Activated CD4-positive, alpha-beta T cell treated with anti-CD3 and anti-CD28 coated beads, Interleukin-2, amount 50 U/mL, for 4 hours (primary cell): ENCODE results near the gene CHADL.
"Not testable (repeated sequence)": the region's sequence is repeated elsewhere in the genome, so short reads cannot be mapped to it uniquely, and the experiment has no call there.

Experiments used
- DNase-seq, 2 experiments: peaks; one replicate each; pipeline ENCODE4 v3.0.0-alpha.2; 2020

The CHADL gene, protein sequence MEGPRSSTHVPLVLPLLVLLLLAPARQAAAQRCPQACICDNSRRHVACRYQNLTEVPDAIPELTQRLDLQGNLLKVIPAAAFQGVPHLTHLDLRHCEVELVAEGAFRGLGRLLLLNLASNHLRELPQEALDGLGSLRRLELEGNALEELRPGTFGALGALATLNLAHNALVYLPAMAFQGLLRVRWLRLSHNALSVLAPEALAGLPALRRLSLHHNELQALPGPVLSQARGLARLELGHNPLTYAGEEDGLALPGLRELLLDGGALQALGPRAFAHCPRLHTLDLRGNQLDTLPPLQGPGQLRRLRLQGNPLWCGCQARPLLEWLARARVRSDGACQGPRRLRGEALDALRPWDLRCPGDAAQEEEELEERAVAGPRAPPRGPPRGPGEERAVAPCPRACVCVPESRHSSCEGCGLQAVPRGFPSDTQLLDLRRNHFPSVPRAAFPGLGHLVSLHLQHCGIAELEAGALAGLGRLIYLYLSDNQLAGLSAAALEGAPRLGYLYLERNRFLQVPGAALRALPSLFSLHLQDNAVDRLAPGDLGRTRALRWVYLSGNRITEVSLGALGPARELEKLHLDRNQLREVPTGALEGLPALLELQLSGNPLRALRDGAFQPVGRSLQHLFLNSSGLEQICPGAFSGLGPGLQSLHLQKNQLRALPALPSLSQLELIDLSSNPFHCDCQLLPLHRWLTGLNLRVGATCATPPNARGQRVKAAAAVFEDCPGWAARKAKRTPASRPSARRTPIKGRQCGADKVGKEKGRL

GRCh38 chr22:41240377-41241132, at the start of gene CHADL:
Gene CHADL, minus strand, starts transcription at chr22:41240931. Its CDS starts 50 bp downstream, at chr22:41240881.
- no peak for DNase-seq

DNA sequence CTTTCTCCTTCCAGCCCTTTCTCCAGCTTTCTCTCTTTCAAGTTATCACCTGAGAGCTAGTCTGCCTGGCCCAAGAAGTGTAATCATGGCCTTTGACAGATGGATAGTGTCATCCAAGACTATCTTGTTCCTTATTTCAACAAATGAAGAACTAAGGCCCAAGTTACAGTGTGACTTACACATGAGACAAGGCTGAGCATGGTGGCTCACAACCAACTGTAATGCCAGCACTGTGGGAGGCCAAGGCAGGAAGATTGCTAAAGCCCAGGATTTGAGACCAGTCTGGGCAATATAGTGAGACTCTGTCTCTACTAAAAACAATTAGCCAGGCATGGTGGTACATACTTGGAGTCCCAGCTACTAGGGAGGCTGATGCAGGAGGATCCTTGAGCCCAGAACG, 48.9 kb upstream of the CHADL start:
- DNase-seq, result no peak

GRCh38 chr22:41288245-41288946, 47.7 kb upstream of the CHADL start:
- no peak for DNase-seq

- peak; percentile 31 to 35 for DNase-seq
These were observed 45.9 kb upstream of the CHADL start for GRCh38 chr22:41286639-41287091.

DNA sequence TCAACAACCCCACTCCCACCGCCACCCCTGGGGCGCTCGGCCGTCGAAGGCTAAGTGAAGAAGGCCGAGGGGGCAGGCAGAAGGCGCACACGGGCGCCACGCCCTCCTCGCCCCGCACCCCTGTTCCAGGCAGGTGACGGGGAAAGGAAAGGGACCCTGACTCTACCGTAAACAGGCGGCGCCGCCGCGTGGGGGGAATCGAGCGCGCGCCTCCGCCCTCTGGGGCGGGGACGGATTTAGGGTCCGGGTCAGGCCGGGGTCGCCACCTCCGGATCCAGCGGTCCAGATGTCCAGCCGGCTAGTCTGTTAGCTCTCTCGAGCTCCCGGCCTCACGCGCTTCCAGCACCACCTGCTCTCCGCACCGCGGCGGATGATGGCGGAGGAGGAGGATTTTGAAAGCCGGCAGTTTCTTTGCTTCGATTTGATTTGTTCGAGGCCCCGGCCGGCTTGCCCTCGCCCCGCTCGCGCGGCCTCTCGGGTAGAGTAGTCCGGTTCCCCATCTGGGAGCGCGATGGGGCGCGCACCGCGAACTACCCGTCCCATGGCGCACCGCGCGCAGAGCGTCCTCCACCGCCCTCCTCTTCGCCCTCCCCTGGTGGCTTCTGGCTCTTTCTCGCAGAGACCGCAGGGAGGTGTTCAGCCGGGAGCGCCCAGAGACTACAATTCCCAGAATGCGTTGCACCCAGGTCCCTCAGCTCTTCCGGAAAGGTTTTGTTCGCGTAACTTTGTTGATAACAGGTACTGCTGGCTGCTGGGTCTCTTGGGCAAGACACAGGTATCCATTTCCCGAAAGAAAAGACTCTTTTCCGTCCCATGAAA, 45.3 kb upstream of the CHADL start, which contains the start of gene RANGAP1:
RANGAP1 (minus strand) TSS at position 368 of the 819 bp plus-strand sequence. CDS start 5,143 bp downstream, outside the sequence.
- peak; percentile 96 to 97 for DNase-seq

- DNase-seq, result peak; percentile 87 to 88
These were observed 44.7 kb upstream of the CHADL start for GRCh38 chr22:41285441-41285819.

DNA sequence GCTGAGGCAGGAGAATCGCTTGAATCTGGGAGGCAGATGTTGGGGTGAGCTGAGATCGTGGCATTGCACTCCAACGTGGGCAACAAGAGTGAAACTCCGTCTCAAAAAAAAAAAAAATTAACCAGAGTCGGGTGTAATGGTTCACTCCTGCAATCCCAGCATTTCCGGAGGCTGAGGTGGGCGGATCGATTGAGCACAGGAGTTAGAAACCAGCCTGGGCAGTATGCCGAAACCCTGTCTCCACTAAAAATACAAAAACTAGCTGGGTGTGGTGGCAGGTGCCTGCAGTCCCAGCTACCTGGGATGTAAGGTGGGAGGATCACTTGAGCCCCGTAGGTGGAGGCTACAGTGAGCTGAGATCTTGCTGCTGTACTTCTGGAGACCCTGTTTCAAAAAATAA, 43.7 kb upstream of the CHADL start:
- no peak for DNase-seq

- no peak for DNase-seq
These were observed 40.1 kb upstream of the CHADL start for GRCh38 chr22:41280854-41281253.

DNA sequence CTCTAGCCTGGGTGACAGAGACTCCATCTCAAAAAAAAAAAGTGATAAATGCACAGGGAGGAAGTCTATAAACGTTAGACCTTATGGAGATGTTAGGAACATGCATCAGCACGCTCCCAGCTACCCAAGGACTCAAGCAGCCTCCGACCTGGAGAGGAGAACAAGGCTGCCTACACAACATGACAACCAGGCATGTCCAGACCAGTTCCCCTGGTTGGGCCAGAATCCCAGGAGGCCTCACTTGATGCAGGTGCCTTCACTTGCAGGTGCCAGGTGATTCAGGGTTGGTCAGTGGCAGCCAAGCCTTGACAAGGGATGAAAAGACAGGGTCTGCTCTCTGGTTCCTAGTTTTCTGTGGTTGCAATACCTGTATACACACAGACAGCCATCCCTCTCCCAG, 39.3 kb upstream of the CHADL start:
- DNase-seq, result no peak

GRCh38 chr22:41274856-41275255, 34.1 kb upstream of the CHADL start:
- no peak for DNase-seq

DNA sequence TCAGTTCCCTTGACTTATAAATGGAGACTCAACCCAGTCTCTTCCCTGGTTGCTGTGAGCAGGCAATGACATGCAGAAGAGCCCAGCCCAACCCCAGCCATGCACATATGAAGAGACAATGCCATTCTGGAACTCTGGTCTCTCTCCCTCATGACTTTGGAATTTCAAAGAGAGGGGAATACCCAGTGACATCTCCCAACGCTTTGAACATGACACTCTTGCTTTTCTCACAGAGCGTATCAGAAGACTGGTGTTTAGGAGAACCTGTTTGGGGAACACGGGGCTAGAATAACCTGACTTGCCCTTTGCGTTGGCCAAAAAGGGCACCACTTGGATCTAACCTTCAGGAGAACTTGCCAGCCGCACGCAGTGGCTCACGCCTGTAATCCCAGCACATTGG, 32.4 kb upstream of the CHADL start:
- no peak for DNase-seq

DNA sequence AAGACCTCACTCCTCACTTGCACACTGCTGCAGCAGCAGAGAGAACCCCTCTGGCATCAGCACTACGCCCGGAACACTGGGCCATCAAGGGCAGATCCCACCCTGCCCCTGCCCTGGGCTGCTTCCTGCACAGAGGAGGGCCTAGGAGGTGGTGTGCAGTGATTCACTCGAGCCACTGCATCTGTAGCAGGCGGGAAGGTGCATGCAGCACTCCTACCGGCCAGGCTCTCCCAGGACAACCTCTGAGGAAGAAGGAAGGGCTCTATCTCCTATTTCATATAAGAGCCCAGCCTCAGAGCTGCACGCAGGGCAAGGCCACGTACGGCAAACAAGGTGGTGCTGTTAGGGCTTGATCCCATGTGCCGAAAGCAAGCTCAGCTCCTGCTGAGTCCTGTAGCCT, 31.1 kb upstream of the CHADL start:
- no peak for DNase-seq

- no peak for DNase-seq
These were observed 27.2 kb upstream of the CHADL start for GRCh38 chr22:41267958-41268357.

- no peak for DNase-seq
These were observed 23.7 kb upstream of the CHADL start for GRCh38 chr22:41264408-41264941.

GRCh38 chr22:41263704-41264103, 23.0 kb upstream of the CHADL start:
- no peak for DNase-seq

GRCh38 chr22:41262250-41262765, 21.6 kb upstream of the CHADL start:
- DNase-seq, result no peak

- DNase-seq, result no peak
These were observed 21.0 kb upstream of the CHADL start for GRCh38 chr22:41261541-41262249.

GRCh38 chr22:41260871-41261270, 20.1 kb upstream of the CHADL start:
- DNase-seq, result no peak

GRCh38 chr22:41259756-41260155, 19.0 kb upstream of the CHADL start:
- not testable (repeated sequence) for DNase-seq

- no peak for DNase-seq
These were observed 17.0 kb upstream of the CHADL start for GRCh38 chr22:41257696-41258095.
